GM10266 (cell line): ENCODE measurements around the gene ABR.

Experiments
- DNase-seq: peaks from one replicate; pipeline ENCODE4 v3.0.0; 2012; ENCODE audit errors: extremely low spot score
- TF ChIP-seq, protein P1 (sequence below): IDR thresholded peaks from 2 replicates; pipeline ENCODE4 v1.5.1; 2012; ENCODE audit warnings: mild to moderate bottlenecking, low read depth; ENCODE audit not compliant: control insufficient read depth, insufficient read depth; ENCODE audit errors: missing control alignments

The ABR gene

DNA sequence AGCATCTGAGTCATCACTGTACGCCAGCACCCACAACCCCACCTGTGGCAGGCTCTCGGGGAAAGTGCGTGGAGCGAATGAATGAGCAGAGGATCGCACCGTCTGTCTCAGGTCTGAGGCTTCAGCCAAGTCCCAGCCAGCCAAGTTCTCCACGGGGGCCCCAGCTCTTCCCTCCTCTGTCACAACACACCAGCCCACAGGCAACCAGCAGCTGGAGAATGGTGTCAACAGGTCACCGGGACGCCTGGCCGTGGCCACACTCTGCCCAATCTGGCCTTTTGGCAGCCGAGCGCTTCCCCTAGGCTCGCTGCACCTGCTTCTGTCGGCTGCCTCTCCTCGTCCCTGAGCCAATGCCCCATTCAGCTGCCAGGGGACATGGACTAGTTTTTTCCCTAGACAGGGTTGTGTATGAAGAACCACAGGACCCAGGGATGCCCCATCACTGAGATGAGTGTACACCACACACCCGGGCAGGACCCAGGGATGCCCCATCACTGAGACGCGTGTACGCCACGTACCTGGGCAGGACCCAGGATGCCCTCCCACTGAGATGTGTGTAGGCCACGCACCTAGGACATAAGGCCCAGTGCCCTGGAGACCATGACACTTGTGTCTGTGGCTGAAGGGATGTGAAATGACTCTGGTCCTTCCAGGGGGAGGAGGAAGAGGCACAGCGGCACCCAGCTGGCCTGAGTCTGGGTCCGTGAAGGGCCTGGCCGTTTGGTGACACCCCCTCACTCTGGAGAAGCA, 52.8 kb downstream of the ABR start:
- DNase-seq: no peak

DNA sequence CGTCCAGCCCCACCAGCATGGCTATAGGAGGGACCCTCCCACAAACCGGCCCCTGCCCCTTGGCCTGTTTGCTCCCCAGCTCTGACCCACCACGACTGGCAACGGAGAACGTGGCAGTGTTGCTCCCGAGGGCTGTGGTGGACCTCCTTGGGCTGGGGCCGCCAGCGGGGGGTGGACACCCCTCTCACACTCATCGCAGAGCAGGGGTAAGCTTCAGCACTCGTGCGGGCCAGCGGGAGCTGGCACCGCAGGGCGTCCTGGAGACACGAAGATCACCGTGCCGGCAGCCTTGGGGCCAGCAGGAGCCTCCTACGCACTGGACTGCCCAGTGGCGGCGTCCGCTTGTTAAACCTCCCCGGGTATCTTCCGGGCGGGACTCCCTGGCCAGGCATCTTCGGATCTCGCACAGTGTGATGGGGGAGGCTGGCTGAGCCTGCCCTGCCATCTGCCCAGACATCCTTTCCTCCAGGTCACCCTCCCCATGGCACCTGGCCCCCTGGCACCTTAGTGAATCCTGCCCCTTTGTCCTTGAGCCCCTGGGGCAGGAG, 53.5 kb downstream of the ABR start:
- DNase-seq: no peak
- TF ChIP-seq, protein P1, sequence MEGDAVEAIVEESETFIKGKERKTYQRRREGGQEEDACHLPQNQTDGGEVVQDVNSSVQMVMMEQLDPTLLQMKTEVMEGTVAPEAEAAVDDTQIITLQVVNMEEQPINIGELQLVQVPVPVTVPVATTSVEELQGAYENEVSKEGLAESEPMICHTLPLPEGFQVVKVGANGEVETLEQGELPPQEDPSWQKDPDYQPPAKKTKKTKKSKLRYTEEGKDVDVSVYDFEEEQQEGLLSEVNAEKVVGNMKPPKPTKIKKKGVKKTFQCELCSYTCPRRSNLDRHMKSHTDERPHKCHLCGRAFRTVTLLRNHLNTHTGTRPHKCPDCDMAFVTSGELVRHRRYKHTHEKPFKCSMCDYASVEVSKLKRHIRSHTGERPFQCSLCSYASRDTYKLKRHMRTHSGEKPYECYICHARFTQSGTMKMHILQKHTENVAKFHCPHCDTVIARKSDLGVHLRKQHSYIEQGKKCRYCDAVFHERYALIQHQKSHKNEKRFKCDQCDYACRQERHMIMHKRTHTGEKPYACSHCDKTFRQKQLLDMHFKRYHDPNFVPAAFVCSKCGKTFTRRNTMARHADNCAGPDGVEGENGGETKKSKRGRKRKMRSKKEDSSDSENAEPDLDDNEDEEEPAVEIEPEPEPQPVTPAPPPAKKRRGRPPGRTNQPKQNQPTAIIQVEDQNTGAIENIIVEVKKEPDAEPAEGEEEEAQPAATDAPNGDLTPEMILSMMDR: no peak

More for the DNA sequence above, 52.8 kb downstream of the ABR start:
- TF ChIP-seq, protein P1: no peak

DNA sequence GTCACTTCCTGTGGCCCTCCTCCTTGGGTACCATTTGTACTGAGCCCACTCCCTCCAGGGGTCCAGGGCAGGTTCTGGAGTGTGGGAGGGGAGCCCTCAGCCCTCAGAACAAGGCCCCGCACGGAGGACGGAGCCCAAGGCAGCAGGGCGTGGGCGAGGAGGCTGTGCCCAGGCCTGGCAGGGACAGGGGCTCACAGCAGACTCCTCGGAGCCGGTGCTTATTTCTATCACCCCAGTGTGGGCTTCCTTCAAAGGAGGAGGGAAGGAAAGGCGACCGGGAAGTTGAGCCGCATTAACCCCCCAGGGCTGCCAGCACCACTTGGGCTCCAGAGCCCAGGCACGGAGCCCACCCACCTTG, 54.0 kb downstream of the ABR start:
- TF ChIP-seq, protein P1: no peak
- DNase-seq: no peak

DNA sequence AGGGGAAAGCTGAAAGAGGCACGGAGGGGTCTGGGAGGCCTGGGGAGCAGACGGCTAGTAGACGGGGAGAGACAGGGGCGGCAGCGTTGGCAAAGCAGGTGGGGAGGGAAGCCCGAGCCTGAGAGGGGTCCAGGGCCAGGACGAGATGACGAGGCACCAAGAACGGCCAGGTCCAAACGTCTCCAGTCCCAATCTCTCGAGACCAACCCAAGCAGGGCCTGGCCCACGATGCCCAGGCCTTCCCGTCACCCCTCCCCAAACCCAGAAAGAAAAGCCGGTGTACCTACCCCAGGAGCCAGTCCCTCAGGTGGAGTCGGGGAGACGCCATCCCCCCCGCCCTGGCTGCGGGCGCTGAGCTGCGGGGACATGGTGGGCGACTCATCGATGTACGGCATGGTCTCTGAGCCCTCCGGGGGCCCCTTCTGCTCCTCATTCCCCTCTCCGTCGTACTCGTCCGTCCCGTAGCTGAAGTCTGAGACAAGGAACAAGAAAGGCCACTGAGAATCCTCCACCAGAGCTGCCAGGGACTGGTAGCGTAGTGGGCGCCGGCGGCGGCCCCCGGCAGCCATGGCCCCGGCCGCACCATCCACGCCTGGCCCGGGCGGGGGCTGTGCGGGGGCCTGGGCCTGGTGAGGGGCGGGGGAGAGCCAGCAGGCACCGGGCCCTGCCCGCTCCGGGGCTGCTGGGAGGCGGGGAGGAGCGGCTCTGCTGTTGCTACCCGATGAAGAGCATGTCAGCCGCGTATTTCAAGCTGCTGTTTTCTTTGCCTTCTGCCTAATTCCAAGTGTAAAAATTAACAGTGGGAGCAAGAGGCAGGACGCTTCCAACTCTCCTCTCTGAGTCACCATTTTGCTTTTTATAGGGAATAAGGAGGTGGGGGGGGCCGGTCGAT, 54.6 kb downstream of the ABR start:
- TF ChIP-seq, protein P1: no peak
- DNase-seq: no peak

DNA sequence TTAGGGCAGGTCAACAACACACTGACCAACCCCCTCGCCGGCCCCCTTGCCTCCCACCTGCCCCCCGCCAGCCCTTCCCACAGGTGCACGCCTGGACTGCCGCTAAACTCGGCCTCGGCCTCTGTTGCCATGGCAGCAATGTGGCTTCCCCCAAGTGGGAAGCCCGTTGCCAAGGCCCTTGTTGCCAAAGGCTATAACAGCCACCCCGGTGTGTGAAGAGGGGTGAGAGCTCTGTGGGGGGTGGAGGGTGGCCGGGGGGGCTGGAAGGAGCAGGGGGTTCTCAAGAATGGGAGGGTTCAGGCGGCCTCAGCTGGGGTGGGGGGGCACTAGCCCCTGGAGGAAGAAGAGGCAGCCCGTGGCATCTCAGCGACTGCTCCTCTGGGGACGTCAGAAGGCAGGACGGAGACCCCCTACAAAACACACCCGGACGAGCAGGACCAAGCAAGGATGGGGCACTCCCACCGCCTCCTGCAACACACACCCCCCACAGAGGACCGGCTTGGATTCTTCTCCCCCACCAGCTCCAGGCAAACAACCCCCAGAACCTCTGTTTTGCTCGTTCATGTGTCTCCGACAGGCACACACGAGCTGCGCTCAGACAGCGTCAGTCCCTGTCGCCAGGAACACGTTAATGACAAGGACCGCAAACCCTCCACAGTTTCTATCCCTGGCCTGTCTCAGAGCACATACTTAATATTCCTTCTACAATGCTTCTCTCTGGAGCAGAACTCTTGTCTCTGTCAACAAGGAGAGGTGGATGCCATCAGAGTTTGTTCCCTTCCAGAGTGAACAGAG, 55.7 kb downstream of the ABR start:
- DNase-seq: no peak
- TF ChIP-seq, protein P1: no peak

DNA sequence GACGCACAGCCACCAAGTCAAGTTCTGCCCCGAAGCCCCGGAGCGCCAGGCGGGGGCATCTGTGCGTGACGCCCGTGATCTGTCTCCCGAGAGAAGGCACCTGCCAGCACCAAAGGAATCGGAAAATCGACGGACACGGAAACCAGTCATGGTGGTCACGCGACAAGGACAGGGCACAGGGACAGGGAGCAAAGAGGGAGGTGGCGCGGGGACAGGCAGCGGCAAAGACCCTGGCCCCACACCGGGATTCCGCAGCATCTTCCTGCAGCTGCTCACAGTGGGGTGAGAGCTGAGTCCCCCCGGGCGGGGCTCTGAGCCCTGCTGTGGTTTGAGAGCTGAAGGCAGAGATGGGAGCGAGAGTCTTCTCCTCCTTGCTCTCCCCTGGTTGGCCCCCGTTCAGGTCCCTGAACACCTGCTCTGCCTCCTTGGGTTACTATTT, 56.4 kb downstream of the ABR start:
- DNase-seq: no peak
- TF ChIP-seq, protein P1: no peak
